HG03103 (cell line): Measurements from ENCODE around the gene LARP4B.

Experiments used
- ATAC-seq: cut with Tn5 transposase; IDR thresholded peaks from one replicate; pipeline ENCODE4 v1.9.1; 2021; ENCODE audit warnings: low read depth; ENCODE audit not compliant: unreplicated experiment

Gene LARP4B

GRCh38 chr10:790821-791551 lies 140.5 kb downstream of the LARP4B start:
- ATAC-seq: no peak

- no peak for ATAC-seq
Measured at GRCh38 chr10:789831-790701, 141.4 kb downstream of the LARP4B start.

GRCh38 chr10:788796-789748 lies 142.4 kb downstream of the LARP4B start:
- ATAC-seq: no peak

- no peak for ATAC-seq
Measured at GRCh38 chr10:787933-788651, 143.4 kb downstream of the LARP4B start.

- ATAC-seq: no peak
Measured at GRCh38 chr10:786633-787474, 144.7 kb downstream of the LARP4B start.

- ATAC-seq: no peak
Measured at GRCh38 chr10:785861-786214, 145.7 kb downstream of the LARP4B start.

GRCh38 chr10:785089-785860 lies 146.2 kb downstream of the LARP4B start:
- no peak for ATAC-seq

- no peak for ATAC-seq
Measured at GRCh38 chr10:784403-785088, 147.0 kb downstream of the LARP4B start.

- no peak for ATAC-seq
Measured at GRCh38 chr10:782751-783648, 148.5 kb downstream of the LARP4B start.

GRCh38 chr10:780536-781524 lies 150.7 kb downstream of the LARP4B start:
- ATAC-seq: no peak

- no peak for ATAC-seq
Measured at GRCh38 chr10:778626-779330, 152.7 kb downstream of the LARP4B start.

GRCh38 chr10:777913-778479 lies 153.5 kb downstream of the LARP4B start:
- ATAC-seq: no peak

- no peak for ATAC-seq
Measured at GRCh38 chr10:776772-777171, 154.7 kb downstream of the LARP4B start.

- no peak for ATAC-seq
Measured at GRCh38 chr10:775245-776075, 156.0 kb downstream of the LARP4B start.
